HepG2 (cell line): Measurements from ENCODE around the gene TSPYL4.

ENCODE experiments used
- ATF6 ChIP-seq: sonication (generic); formaldehyde crosslinking; conservative IDR thresholded peaks from 2 replicates; pipeline ENCODE4 v1.4.0; 2020; ENCODE audit warnings: missing genetic modification reagents
- CTCF ChIP-seq: sonication (generic); formaldehyde crosslinking; IDR thresholded peaks from 2 replicates; pipeline ENCODE4 v1.5.0; 2020; ENCODE audit warnings: mild to moderate bottlenecking, missing genetic modification reagents, moderate library complexity
- HNRNPH1 ChIP-seq: fragments of 200-400 bp; formaldehyde crosslinking; optimal IDR thresholded peaks from 2 replicates; pipeline ENCODE3; 2017; ENCODE audit warnings: mild to moderate bottlenecking, low read depth, low read length
- JDP2 ChIP-seq: sonication (generic); formaldehyde crosslinking; IDR thresholded peaks from 2 replicates; pipeline ENCODE4 v1.8.1; 2022; ENCODE audit warnings: missing genetic modification reagents, borderline replicate concordance
- NPAS2 ChIP-seq: sonication (generic); formaldehyde crosslinking; IDR thresholded peaks from 2 replicates; pipeline ENCODE4 v1.8.0; 2022; ENCODE audit warnings: mild to moderate bottlenecking, missing genetic modification reagents, borderline replicate concordance
- PHF8 ChIP-seq: sonication (generic); formaldehyde crosslinking; IDR thresholded peaks from 2 replicates; pipeline ENCODE4 v1.5.0; 2020; ENCODE audit warnings: missing genetic modification reagents
- POLR2AphosphoS5 ChIP-seq: IDR thresholded peaks from 2 replicates; pipeline ENCODE4 v1.6.1; 2012; ENCODE audit warnings: low read depth, low read length
- PREB ChIP-seq: sonication (generic); formaldehyde crosslinking; IDR thresholded peaks from 2 replicates; pipeline ENCODE4 v1.4.0; 2020; ENCODE audit warnings: missing genetic modification reagents
- SETDB1 ChIP-seq: sonication (generic); formaldehyde crosslinking; IDR thresholded peaks from 2 replicates; pipeline ENCODE4 v1.5.1; 2020; ENCODE audit warnings: missing genetic modification reagents, mild to moderate bottlenecking, borderline replicate concordance
- TMF1 ChIP-seq: sonication (generic); formaldehyde crosslinking; IDR thresholded peaks from 2 replicates; pipeline ENCODE4 v1.8.1; 2022; ENCODE audit warnings: low read depth, missing genetic modification reagents
- ZBTB38 ChIP-seq: sonication (generic); formaldehyde crosslinking; IDR thresholded peaks from 2 replicates; pipeline ENCODE4 v1.5.1; 2020; ENCODE audit warnings: mild to moderate bottlenecking, missing genetic modification reagents
- ZNF614 ChIP-seq: IDR thresholded peaks from 2 replicates; pipeline ENCODE4 v1.6.1; 2018; ENCODE audit warnings: missing biosample characterization, missing genetic modification reagents, inconsistent platforms, borderline replicate concordance
- ZNF747 ChIP-seq: sonication (generic); formaldehyde crosslinking; IDR thresholded peaks from 2 replicates; pipeline ENCODE4 v1.8.1; 2023; ENCODE audit warnings: missing genetic modification reagents, mild to moderate bottlenecking, borderline replicate concordance
- ZNF879 ChIP-seq: sonication (generic); formaldehyde crosslinking; IDR thresholded peaks from 2 replicates; pipeline ENCODE4 v1.8.1; 2023; ENCODE audit warnings: missing genetic modification reagents

- no peak for TF ChIP-seq SETDB1
- TF ChIP-seq CTCF (CRISPR knock-in tag) = no peak
- TF ChIP-seq ZBTB38 = no peak
- no peak for TF ChIP-seq POLR2AphosphoS5
- no peak for TF ChIP-seq PREB (CRISPR knock-in tag)
- TF ChIP-seq HNRNPH1 = no peak
- TF ChIP-seq ZNF614 = no peak
- no peak for TF ChIP-seq TMF1 (CRISPR knock-in tag)
- no peak for TF ChIP-seq NPAS2 (CRISPR knock-in tag)
- TF ChIP-seq ZNF879 = no peak
- TF ChIP-seq JDP2 = no peak
- TF ChIP-seq ATF6 (CRISPR knock-in tag) = no peak
- TF ChIP-seq PHF8 (CRISPR knock-in tag) = no peak
- TF ChIP-seq ZNF747 = no peak
Observed at GRCh38 chr6:116223355-116223754, 30.5 kb downstream of the TSPYL4 start.
